Upper lobe of left lung (tissue), 4 donors: ENCODE results near the gene PRMT9.

Source experiments
- CTCF ChIP-seq, 6 experiments: fragments of 450-650 bp in 4 of 6; fragments of 200-600 bp in 2 of 6; sonication (generic) in 2 of 6; IDR thresholded peaks; one replicate each; pipeline ENCODE4 v1.5.1; 2016 to 2019; ENCODE audit warnings: antibody characterized with exemption in 6 of 6
- EP300 ChIP-seq, 4 donors: sonication (generic); formaldehyde crosslinking; IDR thresholded peaks; one replicate each; pipeline ENCODE4 v1.5.1; 2017; ENCODE audit warnings: antibody characterized with exemption in 4 of 4, control low read depth in 2 of 4
- POLR2AphosphoS5 ChIP-seq, 2 donors: sonication (generic); formaldehyde crosslinking; IDR thresholded peaks; one replicate each; pipeline ENCODE4 v1.5.1; 2017; ENCODE audit warnings: antibody characterized with exemption in 2 of 2

- TF ChIP-seq POLR2AphosphoS5 (IDR thresholded peaks at IDR 0.05) (no peak), CTCF (IDR thresholded peaks at IDR 0.05) (no peak), EP300 (IDR thresholded peaks at IDR 0.05) (no peak)
Measured at GRCh38 chr4:147626903-147627302, 57.1 kb downstream of the PRMT9 start.
